ENCODE measurements around the gene FAF1.

- TF ChIP-seq POLR2A (IDR thresholded peaks at IDR 0.05; ENCODE audit: low read depth), result no peak
- TF ChIP-seq CTCF (IDR thresholded peaks at IDR 0.05), result no peak
These were observed 147.7 kb downstream of the FAF1 start for GRCh38 chr1:50812346-50812745.

All from esophagus muscularis mucosa (tissue), 3 donors.